Measurements from ENCODE around the gene SERPINA5. TPM values are rescaled to one million over a fixed set of nuclear protein-coding genes. Genes with fewer than 3 reads are reported as not detected.
"Not testable (repeated sequence)": the region's sequence is repeated elsewhere in the genome, so short reads cannot be mapped to it uniquely, and the experiment has no call there.

SERPINA5 gene
- polyA plus RNA-seq, 3 donors: 10.1 to 12.9 (median 10.2) TPM

DNA sequence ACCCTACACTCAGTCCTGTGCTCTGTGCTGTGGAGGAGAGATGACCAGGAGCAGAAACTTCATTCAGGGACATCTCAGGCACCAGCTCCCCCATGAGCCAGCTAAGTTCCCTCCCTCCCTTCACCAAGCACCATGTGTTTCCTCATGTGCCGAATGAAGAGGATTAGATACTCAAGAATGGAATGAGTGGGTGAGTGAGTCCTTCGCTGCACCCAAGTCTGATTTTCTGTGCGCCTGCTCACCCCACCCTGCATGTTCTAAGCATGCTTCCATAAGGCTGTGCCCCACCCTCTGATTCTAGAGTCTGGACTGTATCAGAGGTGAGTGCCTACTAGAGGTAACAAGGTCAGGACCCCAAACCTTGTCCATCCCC, 12.1 kb downstream of the SERPINA5 start:
- no peak for DNase-seq (ENCODE audit: extremely low read depth in 1 of 11, low read depth in 9 of 11, low spot score in 4 of 11)

DNA sequence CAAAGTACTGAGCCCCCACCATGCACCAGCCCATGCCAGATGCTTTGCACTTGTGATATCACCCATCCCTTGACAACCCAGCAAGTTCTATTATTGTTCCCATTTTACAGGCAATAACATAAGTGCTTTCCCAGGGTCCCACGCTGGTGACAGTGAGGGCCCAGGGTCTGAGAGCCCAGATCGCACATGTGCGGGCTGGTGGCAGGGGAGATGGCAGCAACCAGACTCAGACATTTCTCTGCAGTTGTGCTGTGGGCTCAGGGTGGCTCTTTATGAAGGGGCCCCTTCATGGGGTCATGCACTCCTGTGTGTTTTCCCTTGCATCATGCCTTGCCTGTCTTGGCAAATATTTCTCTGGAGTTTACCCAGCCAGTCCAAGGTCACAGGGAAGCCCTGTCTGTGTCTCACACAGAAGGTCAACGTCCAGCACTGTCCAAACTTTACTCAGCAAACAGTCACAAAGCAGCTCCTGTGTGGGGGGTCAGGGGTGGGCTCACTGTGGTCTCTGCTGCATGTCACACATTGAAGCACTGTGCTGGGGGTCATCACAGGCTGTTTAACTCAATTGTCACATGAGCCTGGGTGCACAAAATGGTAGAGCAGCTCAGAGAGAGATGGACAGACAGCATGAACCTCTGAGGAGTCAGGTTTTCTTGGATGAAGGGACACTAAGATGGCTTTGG, 12.7 kb downstream of the SERPINA5 start:
- DNase-seq (ENCODE audit: extremely low read depth in 1 of 11, low read depth in 9 of 11, low spot score in 4 of 11): no peak

DNA sequence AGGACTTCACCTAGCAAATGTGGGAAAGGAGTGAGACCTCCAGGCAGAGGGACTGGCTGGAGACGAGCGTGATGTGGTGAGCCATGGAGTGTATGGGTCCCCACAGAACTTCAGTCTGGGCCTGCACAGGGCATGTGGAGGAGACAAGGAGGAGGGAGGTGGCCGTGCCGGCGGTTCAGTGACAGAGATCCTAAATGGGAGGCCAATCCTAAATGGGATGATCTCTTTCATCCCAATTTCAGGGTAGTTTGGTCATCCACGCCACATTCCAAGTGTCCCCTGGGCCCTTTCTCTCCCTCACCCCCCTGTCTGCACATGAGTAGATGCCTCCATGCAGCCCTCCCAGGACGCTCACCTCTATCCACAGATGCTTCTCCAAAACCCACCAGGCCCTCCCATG, 13.2 kb downstream of the SERPINA5 start:
- DNase-seq (ENCODE audit: extremely low read depth in 1 of 11, low read depth in 9 of 11, low spot score in 4 of 11): no peak

DNA sequence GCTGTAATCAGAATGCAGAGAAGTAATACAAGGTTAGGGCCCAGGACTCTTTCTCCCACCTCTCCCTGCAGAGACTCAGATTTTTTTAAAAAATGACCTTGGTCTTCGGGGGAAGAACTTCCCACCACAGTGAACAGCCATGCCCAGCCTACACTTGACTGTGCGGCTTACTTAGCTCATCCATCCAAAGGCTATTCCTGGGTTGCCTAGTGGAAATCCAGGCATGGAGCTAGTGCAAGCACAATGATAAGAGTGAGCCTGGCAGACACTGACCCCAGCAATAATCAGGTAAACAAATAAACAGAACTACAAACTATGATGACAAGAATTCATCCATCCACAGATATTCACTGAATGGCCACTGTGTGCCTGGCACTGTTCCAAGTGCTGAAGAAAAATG, 14.7 kb downstream of the SERPINA5 start:
- DNase-seq (ENCODE audit: extremely low read depth in 1 of 11, low read depth in 9 of 11, low spot score in 4 of 11): no peak

DNA sequence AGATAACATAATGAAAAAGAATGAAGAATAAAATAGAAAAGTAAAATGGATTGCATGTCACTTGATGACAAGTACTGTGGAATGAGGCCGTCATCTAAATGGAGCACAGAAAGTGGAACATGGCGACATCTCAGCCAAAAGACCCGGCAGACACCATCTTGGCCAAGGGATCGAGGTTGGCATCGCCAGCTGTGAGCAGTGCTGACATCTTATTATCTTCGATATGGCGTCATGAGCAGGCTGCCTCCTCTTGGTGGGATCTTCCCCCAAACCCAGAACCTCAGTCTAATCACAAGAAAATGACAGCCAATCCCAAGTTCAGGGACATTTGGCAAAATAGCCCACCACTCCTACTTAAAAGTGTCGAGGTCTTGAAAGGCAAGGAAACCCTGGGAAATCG, 15.1 kb downstream of the SERPINA5 start:
- no peak for DNase-seq (ENCODE audit: extremely low read depth in 1 of 11, low read depth in 9 of 11, low spot score in 4 of 11)

DNA sequence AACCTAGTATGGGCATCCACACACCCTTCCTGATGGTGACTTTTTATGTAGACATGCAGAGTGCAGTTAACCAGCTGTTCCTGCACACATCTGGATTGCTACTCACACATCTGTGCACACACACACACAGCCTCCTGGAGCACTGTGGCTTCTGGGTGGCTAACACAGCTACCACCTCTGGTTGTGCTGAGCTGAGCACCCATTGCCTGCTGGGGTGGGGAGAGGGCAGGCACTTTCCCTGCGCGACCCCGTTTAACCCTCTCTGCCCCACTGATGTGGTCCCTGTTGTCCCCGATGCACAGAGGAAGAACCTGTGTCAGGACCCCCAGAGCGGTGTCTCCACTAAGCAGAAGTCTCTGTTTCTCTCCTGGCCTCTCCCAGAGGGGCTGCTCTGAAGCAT, 16.6 kb downstream of the SERPINA5 start:
- no peak for DNase-seq (ENCODE audit: extremely low read depth in 1 of 11, low read depth in 9 of 11, low spot score in 4 of 11)

DNA sequence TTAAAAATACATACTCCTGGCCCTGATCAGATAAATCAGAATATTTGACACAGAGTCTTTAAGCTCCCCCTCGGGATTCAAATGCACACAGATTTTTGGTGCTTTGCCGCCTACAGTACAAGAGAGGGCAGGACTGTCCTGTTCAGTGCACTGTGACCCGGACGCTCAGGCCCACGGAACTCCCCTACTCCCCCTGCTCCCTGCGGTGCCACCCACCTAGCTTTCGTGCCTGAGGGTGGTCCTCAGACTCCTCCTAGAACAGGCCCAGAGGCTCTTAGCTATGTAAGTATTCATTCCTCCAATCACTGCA, 17.2 kb downstream of the SERPINA5 start:
- no peak for DNase-seq (ENCODE audit: extremely low read depth in 1 of 11, low read depth in 9 of 11, low spot score in 4 of 11)

DNA sequence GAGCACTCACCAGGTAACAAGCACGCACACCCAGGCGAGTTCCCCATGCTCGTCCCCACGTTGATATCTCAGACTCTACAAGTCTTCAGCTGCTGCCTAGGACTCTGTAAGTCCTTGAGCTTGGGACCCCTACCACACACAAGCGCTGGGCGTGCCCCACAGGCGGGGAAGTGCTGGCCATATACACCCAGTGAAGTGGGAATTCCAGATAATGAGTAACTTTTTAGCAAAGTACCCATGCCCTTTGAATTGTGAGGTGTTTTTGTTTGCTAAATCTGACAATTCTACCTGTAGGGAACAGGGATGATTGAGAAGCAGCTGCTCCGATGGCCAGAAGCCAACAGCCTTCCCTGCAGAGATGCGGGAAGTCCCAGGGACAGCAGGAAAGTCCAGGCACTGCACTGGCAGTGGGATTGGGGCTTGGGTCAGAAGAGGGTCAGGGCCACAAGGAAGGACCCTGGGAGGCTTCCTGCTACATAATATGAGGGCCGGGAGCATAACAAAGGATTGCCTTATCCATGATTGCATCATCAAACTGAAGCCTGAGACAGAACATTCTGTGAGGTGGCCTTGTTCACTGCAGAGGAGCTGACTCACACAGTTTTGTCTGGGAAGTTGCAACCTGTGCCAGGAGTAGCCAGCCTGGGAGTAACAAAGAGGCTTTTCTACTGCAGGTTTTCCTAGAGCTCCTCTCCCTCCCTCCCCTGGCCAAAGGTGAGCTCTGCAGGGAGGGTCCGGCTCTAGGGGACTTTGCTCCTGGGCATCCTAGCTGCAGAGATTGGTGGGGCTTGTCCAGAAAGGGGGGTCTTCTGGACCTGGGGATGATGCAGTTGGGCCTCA, 17.8 kb downstream of the SERPINA5 start:
- peak in 2 of 11 donors; percentile 10 to 49 for DNase-seq (ENCODE audit: extremely low read depth in 1 of 11, low read depth in 9 of 11, low spot score in 4 of 11)

DNA sequence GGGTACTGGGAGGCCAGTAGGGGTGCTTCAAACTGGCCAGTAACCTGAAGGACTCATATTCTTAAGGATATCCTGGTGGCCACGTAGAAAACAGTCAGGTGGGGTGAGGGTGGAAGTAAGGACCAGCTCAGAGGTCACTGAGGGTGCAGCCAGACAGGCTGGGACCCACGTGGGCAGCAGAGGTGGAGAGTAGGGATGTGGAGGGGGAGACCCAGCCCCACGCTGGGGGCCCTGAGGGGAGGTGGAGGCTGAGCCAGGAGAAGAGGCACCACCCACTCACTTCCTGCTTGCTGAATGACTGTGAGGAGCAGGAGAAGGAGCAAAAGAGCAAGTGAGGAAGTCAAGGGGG, 18.4 kb downstream of the SERPINA5 start:
- no peak for DNase-seq (ENCODE audit: extremely low read depth in 1 of 11, low read depth in 9 of 11, low spot score in 4 of 11)

DNA sequence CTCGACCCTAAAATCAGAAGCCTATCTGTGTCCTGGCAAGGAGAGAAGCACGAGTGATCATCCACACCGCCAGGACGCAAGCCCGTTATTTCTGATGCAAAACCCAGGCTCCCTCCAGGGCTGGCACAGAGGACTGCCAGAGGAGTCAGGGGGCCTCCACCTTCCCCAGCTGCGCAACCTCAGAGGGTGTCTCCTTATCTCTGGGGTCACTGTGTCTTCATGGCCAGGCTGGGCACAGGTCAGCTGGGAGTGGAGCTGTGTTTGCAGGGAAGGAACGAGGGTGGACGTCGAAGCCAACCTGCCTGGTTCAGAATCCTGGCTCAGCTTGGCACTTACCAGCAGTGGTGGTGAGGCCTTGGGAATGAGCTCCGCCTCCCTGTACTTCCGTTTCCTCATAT, 18.9 kb downstream of the SERPINA5 start:
- DNase-seq (ENCODE audit: extremely low read depth in 1 of 11, low read depth in 9 of 11, low spot score in 4 of 11): no peak

DNA sequence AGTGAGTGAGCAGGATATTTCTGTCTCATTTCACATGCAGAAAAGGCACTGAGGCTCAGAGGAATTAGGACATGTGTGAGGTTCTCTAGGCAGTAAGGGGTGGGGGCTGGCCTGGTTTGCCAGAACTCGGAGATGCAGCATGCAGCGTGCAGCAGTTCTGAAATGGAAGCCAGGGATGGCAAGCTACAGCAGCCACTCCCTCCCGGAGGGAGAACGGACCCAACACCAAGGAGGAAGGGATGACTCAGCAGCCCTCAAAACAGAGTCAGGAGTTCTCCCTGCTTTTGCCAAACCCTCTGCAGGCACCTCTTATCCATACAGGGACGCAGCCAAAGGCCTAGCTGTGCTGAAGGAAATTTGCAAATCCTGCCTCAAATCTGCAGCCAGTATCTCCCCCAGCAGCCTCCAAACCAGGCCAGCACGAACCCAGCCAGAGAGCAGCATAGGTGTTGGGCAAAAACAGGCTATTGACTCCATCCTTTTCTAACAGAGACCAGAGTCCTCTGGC, 20.7 kb downstream of the SERPINA5 start:
- no peak for DNase-seq (ENCODE audit: extremely low read depth in 1 of 11, low read depth in 9 of 11, low spot score in 4 of 11)

DNA sequence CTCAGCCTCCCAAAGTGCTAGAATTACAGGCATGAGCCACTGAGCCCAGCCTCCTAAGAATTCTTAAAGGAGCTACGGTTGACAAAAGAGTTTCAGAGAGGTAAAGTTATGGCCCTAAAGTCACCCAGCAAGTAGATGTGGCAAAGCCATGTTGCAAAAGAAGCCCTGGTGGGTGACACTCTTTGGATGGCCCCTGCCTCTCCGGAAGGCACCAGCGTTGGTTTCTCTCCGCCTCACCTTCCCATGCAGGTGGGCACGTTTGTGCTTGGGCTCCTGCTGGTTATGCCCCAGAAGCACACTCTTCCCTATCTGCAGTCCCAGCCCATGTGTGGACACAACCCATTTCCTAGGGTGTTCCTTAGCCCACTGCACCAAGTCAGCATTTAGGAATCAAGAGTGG, 21.5 kb downstream of the SERPINA5 start:
- DNase-seq (ENCODE audit: extremely low read depth in 1 of 11, low read depth in 9 of 11, low spot score in 4 of 11): no peak

DNA sequence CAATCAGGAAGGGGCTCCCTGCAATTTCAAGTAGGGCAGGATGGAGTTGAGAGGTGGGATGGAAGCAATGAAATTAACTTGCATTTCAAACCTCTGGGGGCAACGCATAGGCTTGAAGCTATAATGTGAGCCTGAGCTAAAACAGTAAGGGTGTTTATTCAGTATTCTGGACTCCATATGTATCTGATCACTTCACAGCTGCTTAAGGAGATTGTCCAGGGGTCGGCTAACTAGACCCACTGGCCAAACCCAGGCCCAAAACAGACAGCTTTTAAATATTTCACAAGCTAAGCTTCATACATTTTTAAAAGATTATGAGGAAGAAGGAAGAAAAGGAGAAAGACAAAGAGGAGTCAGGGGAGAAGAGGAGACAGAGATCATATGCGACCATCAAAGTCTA, 24.1 kb downstream of the SERPINA5 start:
- DNase-seq (ENCODE audit: extremely low read depth in 1 of 11, low read depth in 9 of 11, low spot score in 4 of 11): no peak

DNA sequence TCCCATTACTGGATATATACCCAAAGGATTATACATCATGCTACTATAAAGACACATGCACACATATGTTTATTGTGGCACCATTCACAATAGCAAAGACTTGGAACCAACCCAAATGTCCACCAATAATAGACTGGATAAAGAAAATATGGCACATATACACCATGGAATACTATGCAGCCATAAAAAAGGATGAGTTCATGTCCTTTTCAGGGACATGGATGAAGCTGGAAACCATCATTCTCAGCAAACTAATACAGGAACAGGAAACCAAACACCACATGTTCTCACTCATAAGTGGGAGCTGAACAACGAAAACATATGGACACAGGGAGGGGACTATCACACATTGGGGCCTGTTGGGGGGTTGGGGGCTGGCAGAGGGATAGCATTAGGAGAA, 27.7 kb downstream of the SERPINA5 start:
- DNase-seq (ENCODE audit: extremely low read depth in 1 of 11, low read depth in 9 of 11, low spot score in 4 of 11): not testable (repeated sequence)

DNA sequence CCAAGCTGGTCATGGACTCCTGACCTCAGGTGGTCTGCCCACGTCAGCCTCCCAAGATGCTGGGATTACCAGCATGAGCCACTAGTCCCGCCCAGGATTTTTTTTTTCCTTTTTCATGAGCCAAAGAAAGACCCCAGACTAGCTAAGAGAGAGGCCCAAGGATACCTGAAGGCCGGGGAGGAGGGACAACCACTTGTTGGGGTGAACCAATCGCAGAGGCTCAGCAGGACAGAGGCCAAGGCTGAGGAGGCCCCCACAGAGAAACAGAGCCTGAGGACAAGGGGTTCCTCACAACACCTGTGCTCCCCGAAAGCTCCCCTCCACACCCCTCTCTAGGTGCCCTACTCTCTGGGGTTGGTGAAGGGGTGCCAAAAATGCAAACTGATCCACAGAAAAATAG, 30.0 kb downstream of the SERPINA5 start:
- no peak for DNase-seq (ENCODE audit: extremely low read depth in 1 of 11, low read depth in 9 of 11, low spot score in 4 of 11)

DNA sequence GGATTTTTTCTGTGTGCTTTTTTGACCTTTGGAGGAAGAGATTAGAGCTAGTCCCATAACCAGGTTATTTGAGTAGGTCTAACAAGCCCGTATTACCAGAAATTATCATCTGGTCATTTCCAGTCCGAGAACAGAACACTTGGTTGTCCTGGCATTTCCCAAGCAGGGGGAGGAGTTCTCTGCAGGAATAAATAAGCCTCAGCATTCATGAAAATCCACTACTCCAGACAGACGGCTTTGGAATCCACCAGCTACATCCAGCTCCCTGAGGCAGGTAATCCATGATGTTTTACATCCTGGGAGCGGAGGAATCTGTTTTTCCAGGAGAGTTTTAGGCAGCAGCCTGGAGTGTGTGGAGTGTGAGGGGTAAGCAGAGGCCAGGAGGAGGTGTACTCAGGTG, 30.9 kb downstream of the SERPINA5 start, which contains the start of gene SERPINA3:
Gene SERPINA3 (plus strand): TSS at position 218 of the 400 bp plus-strand sequence. CDS start 2,051 bp downstream, outside the sequence.
- no peak for DNase-seq (ENCODE audit: extremely low read depth in 1 of 11, low read depth in 9 of 11, low spot score in 4 of 11)

DNA sequence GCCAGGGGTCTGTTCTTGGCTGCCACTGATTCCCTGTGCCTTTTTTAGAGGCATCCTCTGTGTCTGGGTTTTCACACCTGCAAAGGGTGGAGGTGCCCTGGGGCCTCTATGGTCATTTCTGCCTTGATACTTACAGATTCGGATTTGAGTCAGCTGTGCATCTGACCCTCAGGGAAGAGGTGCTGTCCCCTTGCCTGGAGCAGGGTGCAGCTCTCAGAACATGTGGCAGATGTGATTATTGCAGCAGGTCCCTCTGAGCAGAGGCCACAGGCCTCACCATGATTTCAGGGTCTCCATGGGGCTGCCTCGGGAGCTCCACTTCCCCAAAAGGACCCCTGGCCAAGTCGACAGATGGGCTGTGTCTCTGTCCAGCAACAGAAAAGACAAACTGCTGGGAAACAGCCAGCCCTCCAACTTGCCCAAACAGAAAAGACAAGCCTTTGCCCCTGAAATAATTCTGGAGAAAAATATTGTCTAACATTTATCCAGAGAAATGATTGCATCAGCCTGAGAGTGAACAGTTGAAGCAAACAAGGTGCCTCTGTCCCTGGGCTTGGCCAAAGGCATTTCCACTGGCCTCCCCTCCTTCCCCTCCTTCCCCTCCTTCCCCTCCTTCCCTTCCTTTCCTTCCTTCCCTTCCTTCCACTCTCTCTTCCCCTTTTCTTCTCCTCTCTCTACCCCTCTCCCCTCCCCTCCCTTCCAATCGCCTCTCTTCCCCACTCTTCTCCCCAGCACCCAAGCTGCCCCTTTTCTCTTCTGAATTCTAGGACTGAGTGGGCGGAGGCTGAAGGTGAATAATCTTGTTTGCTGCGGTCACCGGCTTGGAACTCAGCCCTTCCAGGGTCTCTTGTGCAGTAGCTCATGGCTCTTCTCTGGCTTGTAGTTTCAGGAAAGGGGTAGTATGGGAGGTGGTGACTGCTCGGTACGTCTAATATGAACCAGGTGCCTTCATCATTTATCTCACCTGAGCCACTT, 31.6 kb downstream of the SERPINA5 start:
- DNase-seq (ENCODE audit: extremely low read depth in 1 of 11, low read depth in 9 of 11, low spot score in 4 of 11): no peak

DNA sequence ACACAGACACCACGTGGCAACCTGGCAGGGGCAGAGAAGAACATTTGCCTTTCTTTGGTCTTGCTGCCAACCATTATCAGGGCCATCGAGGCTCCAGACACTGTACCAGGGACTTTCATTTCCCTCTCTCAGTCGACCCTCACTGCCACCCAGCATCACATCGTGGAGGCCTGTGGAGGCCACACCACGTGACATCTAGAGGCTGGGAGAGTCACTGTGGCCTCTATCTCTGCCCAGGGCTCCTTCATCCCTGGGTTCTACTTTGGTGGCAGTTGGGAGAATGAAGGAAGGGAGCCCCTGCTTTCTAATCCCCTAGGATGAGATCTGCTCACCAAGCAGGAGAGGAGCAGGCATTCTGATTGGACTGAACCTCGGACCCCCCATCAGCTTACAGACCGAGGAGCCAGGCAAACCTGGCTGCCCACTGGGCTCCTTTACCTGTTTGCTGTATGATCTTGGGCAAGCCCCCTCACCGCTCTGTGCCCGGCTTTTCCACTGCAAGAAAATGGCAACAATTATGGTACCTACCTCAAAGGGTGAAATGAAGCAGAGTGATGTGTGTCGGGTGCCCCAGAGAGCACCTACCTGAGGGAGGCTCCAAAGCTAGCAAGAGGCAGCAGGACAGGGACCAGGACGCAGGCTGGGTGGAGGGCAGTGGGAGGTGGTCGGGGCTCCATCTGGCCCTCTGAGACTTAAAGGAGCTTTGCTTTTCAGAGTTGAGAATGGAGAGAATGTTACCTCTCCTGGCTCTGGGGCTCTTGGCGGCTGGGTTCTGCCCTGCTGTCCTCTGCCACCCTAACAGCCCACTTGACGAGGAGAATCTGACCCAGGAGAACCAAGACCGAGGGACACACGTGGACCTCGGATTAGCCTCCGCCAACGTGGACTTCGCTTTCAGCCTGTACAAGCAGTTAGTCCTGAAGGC, 32.8 kb downstream of the SERPINA5 start:
- no peak for DNase-seq (ENCODE audit: extremely low read depth in 1 of 11, low read depth in 9 of 11, low spot score in 4 of 11)

DNA sequence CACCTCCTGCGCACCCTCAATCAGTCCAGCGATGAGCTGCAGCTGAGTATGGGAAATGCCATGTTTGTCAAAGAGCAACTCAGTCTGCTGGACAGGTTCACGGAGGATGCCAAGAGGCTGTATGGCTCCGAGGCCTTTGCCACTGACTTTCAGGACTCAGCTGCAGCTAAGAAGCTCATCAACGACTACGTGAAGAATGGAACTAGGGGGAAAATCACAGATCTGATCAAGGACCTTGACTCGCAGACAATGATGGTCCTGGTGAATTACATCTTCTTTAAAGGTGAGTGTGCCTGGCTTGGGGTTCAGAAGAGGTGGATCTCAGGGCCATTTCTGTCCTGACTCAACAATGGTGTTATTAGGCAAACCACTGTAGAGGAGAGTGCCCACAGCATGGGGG, 33.6 kb downstream of the SERPINA5 start:
- no peak for DNase-seq (ENCODE audit: extremely low read depth in 1 of 11, low read depth in 9 of 11, low spot score in 4 of 11)
